ENCODE data around the gene SPG7.
"Not testable (repeated sequence)": the region's sequence is repeated elsewhere in the genome, so short reads cannot be mapped to it uniquely, and the experiment has no call there.

SPG7 gene

DNA sequence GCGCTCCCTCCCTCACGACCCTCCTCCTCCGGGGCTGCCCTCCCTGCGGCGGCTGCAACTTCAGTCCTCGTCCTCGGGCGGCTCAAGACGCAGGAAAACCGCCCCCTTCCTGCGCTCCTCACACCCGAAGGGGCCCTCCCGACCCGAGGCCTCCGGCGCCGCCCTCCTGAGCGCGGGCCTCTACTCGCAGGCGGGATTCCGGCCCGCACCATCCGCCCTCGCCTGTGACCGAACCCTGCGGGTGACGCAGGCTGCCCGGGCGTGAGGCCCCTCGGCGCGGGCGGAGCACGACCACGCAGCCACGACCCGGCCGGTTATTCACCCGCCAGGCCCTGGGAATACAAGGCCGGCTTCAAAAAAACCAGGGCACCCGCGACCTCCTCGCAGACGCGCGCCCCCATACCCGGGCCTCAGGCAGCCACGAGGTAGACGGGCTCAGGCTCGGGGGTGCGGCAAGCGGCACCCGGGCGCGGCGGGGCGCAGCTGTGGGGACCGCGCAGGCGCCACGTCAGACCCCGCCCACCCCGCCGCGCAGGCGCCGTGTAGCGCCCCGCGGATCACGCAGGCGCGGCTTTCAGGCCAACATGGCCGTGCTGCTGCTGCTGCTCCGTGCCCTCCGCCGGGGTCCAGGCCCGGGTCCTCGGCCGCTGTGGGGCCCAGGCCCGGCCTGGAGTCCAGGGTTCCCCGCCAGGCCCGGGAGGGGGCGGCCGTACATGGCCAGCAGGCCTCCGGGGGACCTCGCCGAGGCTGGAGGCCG, at the start of gene SPG7:
Gene SPG7, plus strand, starts transcription at position 570 of the 757 bp plus-strand sequence. Its CDS starts 15 bp downstream, at position 585.
- peak; percentile 97 for DNase-seq

GRCh38 chr16:89458551-89458950, 49.7 kb upstream of the SPG7 start:
- DNase-seq: no peak

- no peak for DNase-seq
These were observed 49.2 kb upstream of the SPG7 start for GRCh38 chr16:89458967-89459366.

DNA sequence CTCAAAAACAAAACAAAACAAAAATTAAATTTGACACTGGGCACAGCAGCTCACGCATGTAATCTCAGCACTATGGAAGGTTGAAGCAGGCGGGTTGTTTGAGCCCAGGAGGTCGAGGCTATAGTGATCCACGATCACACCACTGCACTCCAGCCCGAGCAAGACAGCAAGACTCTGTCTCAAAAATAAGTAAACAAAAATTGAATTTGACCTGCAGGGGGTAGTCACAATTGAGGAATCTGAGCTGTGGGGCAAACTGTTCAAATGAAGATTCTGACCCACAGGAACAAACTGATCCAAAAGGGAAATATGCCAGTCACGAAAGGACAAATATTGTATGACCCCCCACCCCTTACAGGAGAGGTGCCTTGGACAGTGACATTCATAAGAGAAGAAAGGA, 47.6 kb upstream of the SPG7 start:
- no peak for DNase-seq

DNA sequence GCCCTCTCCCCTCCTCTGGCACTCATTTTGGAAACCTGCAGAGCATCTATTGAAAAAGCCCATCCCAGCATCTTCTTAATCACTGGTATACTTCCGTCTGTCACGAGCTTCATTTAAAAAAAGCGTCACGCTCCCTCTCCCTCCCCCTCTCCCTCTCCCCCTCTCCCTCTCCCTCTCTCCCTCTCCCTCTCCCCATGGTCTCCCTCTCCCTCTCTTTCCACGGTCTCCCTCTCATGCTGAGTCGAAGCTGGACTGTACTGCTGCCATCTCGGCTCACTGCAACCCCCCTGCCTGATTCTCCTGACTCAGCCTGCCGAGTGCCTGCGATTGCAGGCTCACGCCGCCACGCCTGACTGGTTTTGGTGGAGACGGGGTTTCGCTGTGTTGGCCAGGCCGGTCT, 46.3 kb upstream of the SPG7 start:
- DNase-seq: not testable (repeated sequence)

GRCh38 chr16:89462639-89463038, 45.6 kb upstream of the SPG7 start:
- not testable (repeated sequence) for DNase-seq

DNA sequence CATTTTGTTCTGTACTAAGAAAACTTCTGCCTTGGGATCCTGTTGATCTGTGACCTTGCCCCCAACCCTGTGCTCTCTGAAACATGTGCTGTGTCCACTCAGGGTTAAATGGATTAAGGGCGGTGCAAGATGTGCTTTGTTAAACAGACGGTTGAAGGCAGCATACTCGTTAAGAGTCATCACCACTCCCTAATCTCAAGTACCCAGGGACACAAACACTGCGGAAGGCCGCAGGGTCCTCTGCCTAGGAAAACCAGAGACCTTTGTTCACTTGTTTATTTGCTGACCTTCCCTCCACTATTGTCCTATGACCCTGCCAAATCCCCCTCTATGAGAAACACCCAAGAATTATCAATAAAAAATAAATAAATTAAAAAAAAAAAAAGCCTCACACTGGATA, 44.9 kb upstream of the SPG7 start:
- DNase-seq: not testable (repeated sequence)

- DNase-seq: no peak
These were observed 41.3 kb upstream of the SPG7 start for GRCh38 chr16:89466920-89467319.

GRCh38 chr16:89467382-89467781, 40.8 kb upstream of the SPG7 start:
- no peak for DNase-seq

DNA sequence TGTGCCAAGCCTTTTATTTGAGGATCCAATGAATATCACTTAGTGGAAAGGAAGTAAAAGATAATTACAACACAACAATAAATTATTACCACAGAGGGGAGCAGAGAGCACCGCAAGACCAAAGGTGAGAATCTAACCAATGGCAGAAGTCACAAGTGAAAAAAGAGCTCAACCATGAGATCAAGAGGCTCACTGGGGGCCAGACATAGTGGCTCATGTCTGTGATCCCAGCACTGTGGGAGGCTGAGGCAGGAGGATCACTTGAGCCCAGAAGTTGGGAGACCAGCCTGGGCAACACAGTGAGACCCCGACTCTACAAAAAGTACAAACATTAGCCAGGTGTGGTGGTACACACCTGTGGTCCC, 35.5 kb upstream of the SPG7 start:
- DNase-seq: no peak

- DNase-seq: no peak
These were observed 35.0 kb upstream of the SPG7 start for GRCh38 chr16:89473136-89473712.

DNA sequence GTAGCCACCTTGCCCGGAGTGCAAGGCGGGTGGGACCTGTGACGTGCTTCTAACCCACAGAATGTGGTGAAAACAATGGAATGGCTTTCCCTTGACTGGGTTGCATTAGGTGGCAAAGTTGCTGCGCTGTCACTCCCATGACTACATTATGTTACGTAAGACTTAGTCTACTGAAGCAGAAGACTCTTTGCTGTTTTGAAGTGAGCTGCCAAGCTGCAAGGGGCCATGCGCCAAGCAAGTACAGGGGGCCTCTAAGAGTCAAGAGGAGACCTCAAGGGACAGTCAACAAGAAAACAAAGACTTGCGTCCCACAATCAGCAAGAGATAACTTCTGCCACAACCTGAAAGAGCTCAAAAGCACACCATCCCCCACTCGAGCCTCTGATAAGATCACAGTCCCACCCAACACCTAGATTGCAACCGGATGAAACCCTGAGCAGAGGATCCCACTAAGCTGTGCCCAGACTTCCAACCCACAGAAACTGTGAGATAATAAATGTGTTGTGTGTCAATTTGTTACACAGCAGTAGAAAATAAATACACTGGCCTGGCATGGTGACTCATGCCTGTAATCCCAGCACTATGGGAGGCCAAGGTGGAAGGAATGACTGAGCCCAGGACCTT, 34.3 kb upstream of the SPG7 start:
- no peak for DNase-seq

DNA sequence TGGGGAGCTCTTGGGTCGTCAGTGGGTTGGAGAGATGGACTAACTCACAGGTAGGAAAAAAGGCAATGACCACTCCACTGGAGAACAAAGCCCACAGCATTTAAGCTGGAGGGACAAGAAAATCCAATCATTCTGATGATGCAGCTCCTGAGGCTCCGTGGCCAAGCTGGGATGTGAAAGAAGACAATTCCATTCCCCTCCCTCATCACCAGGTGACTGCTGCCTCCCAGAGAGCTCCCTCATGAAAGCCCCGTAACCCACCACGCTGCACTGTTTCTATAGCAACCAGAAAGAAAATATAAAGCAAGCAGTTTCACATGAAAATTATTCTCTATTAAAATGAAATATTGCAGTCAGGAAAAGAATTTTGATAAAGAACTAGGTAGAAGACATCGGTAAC, 33.1 kb upstream of the SPG7 start:
- no peak for DNase-seq

DNA sequence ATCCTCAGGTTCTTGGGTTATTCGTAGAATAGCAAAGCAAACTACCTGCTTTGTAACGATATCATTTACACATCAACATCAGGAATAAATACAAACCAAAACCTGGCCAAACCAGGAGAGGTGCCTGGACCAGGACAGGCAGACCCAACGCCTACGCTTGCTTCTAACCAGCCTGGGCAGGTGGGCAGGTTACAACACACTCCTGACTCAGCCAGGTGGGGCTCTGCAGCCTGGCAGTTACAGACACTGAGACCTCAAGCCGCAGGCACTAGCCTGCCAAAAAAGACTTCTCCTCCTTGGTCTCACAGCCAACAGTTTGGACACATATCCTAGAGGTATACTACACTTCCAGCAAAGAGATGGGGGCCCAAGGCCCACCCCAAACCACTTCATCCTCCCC, 31.8 kb upstream of the SPG7 start:
- DNase-seq: no peak

- DNase-seq: no peak
These were observed 31.4 kb upstream of the SPG7 start for GRCh38 chr16:89476811-89477261.

GRCh38 chr16:89478576-89479221, 29.5 kb upstream of the SPG7 start:
- no peak for DNase-seq

- DNase-seq: no peak
These were observed 26.7 kb upstream of the SPG7 start for GRCh38 chr16:89481356-89481955.

- DNase-seq: no peak
These were observed 25.9 kb upstream of the SPG7 start for GRCh38 chr16:89482150-89482816.

- DNase-seq: no peak
These were observed 25.4 kb upstream of the SPG7 start for GRCh38 chr16:89482817-89483205.

- DNase-seq: no peak
These were observed 24.1 kb upstream of the SPG7 start for GRCh38 chr16:89484041-89484501.

DNA sequence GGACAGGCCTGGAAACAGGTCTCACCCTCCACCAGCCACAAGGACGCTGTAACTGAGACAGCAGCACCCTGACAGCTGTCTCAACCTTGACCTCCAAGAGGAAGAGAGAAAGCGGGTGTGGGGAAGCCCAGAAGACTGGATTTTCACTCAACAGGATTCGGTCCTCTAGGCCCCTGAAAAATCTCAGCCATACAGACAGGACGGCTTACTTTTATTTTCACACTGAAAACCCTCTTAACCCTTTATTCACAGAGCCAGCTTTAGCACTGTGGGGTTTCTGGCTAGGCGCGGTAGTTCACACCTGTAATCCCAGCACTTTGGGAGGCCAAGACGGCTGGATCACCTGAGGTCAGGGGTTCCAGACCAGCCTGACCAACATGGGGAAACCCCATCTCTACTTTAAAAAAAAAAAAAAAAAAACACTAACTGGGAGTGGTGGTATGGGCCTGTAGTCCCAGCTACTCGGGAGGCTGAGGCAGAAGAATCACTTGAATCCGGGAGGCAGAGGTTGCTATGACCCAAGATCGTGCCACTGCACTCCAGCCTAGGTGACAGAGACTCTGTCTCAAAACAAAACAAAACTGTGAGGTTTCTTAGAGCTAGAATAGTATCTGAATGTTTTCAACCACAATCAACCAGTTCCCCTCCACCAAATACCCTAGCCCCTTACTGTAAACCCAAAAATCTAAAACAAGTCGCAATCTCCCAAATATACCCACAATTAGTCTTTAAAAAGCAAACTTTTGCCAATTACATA, 23.1 kb upstream of the SPG7 start:
- DNase-seq: no peak

DNA sequence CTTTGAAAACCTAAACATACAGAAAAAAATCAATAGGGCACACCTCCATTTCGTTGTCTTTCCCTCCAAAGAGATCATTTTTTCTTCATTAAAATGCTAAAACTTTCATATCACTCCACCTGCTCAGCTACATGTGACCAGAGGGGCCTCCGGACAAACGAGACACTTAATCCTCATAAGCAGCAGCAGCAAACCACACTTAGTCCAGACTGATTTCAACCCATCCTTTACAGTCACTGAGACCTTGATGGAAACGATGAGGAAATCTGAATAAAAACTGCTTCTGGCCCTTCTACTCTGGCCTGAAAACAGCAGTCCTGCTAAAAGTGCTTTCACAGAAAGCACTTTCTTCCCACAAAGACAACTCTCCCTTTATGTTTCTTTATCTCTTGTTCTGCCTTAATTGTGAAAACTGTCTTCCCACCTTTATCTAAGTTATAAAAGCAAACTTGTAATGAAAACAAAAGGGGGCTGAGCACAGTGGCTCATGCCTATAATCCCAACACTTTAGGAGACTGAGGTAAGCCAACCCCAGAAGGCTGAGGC, 22.4 kb upstream of the SPG7 start:
- no peak for DNase-seq
